ENCODE measurements around the gene TMEM220. TPM values are rescaled to one million over a fixed set of nuclear protein-coding genes. Genes with fewer than 3 reads are reported as not detected.

Gene TMEM220
- total RNA-seq, 1 donor from 2014 or later: 0.07 TPM

DNA sequence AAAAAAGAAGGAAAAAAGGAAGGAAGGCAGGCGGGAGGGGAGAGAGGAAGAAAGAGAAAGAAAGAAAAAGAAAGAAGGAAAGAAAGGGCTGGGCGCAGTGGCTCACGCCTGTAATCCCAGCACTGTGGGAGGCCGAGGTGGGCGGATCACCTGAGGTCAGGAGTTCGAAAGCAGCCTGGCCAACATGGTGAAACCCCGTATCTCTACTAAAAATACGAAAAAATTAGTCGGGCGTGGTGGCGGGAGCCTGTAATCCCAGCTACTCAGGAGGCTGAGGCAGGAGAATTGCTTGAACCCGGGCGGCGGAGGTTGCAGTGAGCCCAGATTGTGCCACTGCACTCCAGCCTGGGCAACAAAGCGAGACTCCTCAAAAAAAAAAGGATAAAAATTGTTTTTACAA lies 424 bp upstream of the TMEM220 start:
- intact Hi-C loops (cut with micrococcal nuclease): loop anchor here (1.0 kb wide), 1 partner anchor 33 kb away; the partner anchor contains the start of genes ADPRM and SCO1

DNA sequence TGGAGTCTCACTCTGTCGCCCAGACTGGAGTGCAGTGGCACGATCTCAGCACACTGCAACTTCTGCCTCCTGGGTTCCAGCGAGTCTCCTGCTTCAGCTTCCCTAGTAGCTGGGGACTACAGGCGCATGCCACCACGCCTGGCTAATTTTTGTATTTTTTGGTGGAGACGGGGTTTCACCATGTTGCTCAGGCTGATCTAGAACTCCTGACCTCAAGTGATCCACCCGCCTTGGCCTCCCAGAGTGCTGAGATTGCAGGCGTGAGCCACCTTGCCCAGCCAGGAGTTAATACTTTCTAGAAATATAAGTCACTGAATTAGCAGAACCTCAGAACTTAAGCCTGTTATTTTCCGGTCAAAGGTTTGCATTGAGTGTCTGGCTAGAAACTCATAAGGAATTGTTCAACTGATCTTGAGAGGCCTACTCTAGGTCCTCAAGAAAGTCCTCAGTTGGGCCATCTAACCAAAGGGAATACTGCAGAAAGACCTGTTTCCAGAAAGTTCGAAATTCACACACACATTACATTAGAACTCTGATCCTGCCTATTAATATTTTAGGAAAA lies 1.4 kb downstream of the TMEM220 start:
- intact Hi-C loops (cut with micrococcal nuclease): no loop called here

DNA sequence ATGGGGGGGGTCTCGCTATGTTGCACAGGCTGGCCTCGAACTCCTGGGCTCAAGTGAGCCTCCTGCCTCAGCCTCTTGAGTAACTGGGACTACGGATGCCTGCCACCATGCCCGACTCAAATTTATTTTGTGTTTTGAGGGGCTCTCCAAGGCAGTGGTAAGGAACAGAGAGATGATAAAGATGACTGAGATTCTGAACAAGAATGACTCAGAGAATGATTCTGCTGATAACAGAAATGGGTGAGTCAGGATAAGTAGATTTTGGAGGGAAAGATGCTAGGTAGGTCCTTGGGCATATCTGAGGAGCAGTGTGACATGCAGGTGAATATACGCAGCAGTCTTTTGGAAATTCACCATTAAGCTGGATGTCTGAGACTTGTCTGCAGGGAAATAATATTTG lies 2.6 kb downstream of the TMEM220 start:
- intact Hi-C loops (cut with micrococcal nuclease): no loop called here

DNA sequence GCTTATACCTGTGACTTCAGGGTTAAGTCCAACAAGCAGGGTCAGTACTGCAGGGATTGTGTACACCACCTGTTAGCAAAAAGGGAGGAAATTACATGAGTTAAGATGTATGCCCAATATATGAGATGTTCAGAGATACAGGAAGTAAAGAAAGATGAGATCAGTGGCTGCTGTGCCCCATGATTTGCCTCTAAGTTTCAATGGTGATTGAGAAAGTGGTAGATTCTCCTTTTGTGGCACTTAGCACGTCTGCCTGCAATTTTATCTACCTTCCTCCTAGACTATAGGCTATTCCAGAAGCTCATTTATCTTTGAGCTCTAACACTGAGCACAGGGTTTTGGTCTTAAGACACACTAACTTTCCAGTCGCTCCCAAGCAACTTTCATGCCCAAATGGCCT lies 3.6 kb downstream of the TMEM220 start:
- intact Hi-C loops (cut with micrococcal nuclease): no loop called here

DNA sequence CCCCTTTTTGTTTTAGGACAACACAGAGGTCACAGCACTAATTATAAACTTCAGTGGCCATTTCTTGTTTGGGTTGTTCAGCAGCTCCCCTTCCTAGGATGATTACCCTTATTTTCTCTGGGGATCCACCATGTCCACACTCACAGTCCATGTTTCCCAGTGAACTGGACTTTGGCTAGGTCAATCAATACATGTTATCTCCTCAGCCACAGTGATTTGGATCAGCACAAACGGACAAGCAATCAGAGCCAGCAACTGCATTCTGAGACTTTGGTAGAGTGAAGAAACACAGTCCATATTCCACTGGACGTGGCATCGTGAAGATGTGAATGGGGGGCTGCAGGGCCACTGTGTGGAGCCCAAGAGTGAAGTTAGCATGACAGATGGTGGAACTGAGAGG lies 4.6 kb downstream of the TMEM220 start:
- intact Hi-C loops (cut with micrococcal nuclease): no loop called here

DNA sequence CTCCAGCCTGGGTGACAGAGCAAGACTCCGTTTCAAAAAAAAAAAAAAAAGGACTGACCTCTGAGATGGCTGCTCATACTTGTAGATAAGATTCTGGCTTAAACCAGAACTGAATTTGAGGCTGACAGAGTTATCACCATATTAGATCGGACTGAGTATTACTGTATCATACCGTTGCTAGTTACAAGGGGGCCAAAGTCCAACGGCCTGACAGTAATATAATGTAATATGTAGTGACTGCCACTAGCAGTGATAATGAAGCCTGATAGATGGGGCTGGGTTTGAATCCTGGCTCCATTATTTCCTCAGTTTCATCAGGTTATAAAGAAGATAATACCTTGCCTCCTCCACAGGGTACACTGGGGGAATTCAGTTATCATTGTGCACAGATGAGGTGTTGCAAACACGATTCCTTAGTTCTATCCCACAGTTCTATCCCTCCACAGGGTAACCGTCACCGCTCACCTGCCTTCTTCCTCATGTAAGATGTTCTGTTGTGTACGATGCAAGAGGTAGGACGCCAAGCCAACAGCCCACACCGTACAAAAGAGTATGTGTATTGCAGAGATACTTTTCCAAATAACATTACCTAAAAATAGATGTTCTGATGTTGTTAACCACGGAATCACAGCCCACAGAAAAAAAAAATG lies 5.2 kb downstream of the TMEM220 start:
- intact Hi-C loops (cut with micrococcal nuclease): no loop called here

DNA sequence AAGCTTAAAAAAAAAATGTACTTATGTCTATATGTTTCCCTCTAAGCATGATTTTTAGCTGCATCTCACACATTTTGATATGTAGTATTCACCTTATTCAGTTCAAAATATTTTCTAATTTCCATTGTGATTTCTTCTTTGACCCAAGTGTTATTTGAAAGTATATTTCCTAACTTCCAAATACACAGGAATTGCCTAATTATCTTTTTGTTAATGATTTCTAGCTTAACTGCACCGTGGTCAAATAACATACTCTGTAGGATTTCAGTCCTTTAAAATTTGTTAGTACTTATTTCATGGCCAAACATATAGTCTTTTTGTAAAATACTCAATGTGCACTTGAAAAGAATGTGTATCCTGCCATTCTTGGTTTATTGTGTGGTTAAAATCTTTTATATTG lies 11.3 kb downstream of the TMEM220 start:
- intact Hi-C loops (cut with micrococcal nuclease): no loop called here

DNA sequence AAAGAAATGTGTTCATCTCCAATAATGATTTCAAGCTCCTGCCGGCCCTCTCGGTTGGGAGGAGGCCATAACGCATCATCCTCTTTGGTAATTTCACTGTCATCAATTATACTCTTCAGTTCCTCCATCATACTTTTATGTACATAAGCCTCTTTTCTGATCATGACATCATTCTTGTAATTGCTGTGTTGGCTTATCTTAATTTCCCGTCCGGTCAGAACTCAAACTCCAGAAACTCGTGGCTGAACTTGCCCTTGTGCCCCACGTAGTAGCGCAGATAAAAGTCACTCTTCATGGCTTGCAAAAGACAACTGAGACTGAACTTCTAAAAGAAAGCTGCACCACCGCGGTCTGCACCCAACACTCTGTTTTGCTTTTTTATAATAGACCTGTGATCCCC lies 13.6 kb downstream of the TMEM220 start:
- intact Hi-C loops (cut with micrococcal nuclease): no loop called here

DNA sequence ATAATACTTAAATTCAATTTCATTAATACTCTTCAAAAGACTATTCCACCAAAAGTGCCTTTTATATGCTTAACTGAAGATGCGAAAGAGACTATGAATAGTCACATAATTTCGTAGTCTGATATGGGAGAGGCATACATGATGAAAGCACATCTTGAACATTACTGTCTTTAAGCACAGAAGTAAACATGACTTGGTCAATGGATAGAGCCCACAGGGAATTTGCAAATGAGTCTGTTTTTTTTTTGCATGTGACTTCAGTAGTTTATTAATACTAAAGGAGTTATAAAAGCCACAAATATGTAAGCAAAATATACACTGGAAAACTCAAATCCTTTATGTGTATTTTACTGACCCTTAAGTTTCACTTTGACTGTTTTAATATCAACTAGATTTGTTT lies 16.5 kb downstream of the TMEM220 start:
- intact Hi-C loops (cut with micrococcal nuclease): no loop called here

DNA sequence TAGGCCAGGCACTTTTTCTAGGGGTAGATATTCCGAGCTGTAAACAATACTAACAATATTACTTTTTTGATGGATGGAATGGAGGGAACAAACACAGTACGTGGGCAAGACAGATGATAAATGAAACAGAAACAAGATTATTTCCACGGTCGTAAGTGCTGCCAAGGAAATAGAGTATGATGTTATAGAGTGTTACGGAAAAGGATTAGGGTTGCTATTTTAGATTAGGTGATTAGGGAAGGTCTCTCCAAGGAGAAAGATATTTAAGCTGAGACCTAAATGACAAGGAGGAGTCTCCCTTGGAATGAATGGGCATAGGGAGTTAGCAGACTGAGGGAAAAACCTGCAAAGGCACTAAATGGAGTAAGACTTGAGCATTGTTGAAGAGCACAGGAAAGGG lies 24.1 kb downstream of the TMEM220 start:
- intact Hi-C loops (cut with micrococcal nuclease): no loop called here

DNA sequence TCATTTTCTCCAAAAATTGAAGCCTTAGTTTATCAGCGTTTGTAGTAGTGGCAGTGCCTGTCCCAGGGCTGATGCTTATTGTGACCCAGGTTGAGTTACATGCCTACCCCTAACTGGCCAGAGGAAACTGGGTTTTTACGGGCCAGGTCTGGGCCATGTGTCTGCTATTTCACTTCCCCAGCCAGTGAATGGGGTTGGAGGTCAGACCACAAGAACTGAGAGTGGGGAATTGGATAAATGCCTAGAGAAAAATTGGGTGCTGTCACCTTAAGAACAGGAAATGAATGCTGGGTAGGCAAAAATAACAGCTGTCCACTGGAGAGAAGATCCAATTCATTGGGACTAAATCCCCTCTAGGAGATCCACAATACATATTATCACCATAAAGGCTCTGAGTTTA lies 27.2 kb downstream of the TMEM220 start:
- intact Hi-C loops (cut with micrococcal nuclease): no loop called here

DNA sequence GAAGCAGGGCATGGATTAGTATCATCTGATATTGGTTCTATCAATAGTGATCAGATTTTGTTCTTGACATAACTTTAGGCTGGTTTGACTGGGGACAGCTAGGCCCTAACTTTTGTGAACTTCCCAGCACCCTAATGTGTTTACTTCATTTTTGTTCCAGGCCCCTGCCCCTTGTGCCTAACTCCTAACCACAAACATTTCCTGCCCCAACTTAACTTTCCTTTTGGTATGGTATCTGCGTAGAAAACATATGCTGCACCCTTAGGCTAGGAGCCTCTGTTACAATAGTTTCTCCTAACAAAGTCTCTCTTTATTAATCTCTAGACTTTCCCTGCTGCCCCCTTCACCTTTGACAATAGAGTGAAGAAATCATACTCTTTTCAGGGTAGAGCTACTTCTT lies 30.0 kb downstream of the TMEM220 start:
- intact Hi-C loops (cut with micrococcal nuclease): loop anchor here (5.0 kb wide), 2 partner anchors 53 to 1123 kb away; partner anchors contain the start of genes CFAP52 and STX8

DNA sequence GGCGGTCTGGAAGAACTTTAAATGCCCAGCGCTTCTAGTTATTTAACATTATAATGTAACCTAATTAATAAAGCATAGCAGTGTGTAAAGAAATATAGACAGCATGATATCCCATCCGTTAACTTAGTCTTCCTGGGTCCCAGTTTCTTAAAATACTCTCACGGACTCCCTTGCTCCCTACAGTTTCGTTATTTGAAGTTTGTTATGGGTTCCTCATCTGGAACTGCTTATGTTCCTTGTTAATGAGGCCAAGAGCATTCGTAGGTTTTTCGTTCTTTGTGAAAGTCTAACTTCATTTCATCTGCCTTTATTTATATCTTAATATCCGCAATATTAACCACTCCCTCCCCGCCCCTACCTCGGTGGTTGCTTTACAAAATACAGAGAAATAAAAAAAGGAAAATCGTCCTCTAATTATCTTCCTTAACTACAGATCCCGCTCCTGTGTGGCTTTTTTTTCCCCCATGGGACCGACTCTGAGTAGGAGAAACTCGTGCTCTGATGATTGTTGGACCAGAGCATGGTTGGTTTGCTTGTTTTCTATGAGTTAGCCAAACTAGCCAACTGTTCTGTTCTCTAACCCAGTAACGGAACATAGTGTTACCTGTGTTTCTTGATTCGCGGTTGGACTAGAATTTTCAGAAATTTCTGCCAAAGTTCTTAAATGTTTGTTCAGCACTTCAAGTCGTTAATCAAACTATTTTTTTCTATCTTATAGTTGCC lies 31.6 kb downstream of the TMEM220 start:
- intact Hi-C loops (cut with micrococcal nuclease): loop anchor here (5.0 kb wide), 2 partner anchors 51 to 1121 kb away; partner anchors contain the start of genes CFAP52 and STX8

DNA sequence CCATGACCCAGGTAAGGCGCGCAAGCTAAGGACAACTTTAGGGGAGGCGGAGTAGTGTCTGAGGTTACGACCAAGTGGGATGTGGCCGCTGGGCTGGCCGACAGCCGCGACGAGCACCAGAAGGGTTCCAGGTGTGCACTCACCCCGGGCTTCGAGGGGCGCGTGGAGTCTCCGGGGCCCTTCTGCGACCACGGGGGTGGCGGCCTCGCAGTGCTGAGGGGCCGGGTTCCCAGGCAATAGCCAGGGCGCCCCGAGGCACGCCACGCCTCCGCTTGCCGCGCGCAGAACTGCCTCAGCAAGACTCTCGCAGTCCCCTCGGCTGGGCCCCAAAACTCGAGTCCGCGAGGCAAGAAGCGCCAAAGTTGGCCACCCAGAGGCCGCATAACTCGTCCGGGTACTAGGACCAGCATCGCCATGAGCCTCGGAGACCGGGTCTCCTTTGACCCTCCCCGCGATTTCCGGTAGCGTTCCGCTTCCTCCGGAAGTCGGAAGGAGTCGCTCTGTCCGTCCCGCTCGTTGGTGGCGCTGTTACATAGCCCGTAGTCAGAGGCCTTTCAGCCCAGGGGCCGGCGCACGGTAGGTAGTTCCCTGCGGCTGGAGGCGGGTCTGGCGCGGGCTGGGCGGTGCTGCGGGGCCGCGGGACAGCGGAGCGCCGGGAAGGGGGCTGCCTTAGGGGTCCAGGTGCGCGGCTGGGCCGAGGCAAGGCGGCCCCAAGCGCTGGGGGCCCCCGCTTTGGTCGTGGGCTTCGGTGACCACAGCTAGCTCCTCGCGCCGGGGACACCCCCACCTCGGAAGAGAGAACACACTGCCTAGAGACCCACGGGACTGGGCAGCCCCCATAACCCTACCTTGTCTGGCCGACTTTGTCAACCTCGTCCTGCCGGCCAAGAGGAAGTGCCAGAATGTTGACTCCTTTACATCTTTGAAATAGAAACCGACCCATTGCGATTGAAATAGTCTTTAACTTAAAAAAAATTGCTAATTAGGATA lies 32.4 kb downstream of the TMEM220 start, which contains the start of the genes ADPRM and SCO1:
TSS of gene ADPRM (plus strand) at position 503 of the 990 bp plus-strand sequence. CDS start 7,333 bp downstream, outside the sequence.
TSS of gene SCO1 (minus strand) at position 442 of the 990 bp plus-strand sequence. CDS start at position 416, 26 bp downstream.
- intact Hi-C loops (cut with micrococcal nuclease): loop anchor here (1.0 to 5.0 kb wide), 5 partner anchors 33 to 1299 kb away; partner anchors contain the start of genes CFAP52, STX8, TMEM220 and ZNF18

DNA sequence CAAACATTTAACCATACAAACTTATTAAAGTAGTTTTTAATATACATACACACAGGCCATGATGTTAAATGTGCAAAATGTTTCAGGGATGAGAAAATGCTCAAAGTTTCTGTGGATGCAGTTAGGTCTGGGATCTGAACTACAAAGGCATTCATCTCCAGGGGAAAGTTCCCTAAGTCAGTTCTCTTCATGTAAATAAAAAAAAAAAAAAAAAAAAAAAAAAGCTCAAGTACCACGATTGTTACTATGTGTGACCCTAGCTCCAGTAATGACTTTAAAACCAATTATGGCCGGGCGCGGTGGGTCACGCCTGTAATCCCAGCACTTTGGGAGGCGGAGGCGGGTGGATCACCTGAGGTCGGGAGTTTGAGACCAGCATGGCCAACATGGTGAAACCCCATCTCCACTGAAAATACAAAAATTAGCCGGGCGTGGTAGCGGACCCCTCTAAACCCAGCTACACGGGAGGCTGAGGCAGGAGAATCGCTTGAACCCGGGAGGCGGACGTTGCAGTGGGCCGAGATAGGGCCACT lies 33.9 kb downstream of the TMEM220 start:
- intact Hi-C loops (cut with micrococcal nuclease): loop anchor here (1.0 to 5.0 kb wide), 4 partner anchors 11 to 1301 kb away; partner anchors contain the start of genes CFAP52, STX8 and ZNF18

DNA sequence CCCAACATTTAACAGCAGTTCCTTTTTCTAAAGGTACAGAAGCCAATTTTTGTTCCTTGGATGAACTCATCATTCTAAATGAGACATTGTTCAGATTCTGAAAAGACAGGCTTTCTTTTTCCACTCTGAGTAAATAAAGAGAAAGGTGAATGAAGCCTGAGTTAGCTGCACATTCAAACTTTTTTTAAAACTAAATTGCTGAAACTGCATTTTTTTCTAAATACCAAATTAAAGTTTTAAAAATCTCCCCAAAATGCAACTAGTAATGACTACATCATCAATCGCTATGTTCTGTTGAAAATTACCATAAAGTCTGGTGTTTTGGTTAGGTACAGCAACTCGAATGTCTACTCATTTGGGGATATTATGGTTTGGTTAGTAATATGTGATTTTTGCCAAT lies 42.3 kb downstream of the TMEM220 start:
- intact Hi-C loops (cut with micrococcal nuclease): no loop called here

DNA sequence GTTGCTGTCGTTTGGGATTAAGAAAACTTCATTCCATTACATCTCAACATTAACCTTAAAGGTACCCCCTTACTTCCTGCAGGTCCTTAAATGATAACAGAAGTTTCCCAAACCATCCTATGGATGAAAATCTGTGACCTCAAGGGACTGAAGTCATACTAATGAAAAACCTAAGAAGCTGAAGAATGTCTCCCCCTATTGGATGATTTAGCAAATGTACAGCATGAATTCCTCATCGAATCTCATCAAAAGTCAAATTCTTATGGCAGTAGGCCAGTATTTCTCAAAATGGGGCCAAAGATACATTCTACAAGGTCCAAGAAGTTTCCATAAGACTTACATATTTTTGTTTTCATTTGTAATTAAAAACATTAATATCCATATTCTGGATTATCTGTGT lies 46.0 kb downstream of the TMEM220 start:
- intact Hi-C loops (cut with micrococcal nuclease): loop anchor here (1.0 kb wide), 1 partner anchor 38 kb away; no protein-coding TSS in a partner anchor

DNA sequence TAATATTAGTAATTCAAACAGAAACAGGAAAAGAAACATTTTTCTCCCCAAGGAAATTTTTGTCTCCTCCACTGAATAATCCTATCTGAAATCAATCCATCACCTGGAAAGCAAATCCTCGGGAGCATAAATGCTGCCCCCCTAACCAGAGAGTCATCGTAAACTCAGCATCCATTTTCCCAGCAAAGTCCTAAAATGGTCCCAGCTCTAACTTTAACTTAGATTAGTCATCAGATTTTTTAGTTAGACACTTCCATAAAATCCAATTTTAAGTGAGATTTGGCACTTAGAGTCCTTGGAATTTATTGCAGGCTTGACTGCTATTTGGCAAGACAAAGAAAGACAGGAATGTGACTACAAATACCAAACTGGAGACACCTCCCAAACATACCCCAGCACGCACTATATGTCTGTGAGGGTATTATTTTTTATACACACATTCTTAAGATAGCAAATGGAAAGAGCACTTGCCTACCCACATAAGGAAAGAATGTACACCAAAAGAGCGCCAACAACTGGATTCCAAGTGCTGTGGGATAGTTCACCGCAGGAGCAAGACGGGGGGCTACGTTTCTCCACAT lies 47.9 kb downstream of the TMEM220 start:
- intact Hi-C loops (cut with micrococcal nuclease): no loop called here

DNA sequence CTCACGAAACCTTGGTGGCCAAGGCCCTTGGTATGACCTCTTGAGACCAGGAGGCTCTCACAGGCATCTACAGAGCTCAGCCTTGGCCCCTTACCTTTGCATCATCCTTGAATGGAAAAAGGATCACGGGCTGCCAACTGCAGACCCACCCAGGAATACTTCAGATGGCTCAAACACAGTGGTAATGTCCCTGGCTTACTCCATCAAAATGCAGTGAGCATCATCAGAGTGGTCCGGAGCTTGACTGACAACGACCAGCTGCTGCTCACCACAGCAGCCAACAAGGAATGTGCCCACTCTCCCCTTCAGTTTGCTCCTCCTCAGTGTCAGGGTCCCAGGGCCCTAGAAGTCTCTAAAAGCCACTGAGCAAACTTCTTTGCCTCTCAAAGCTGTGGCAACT lies 55.1 kb downstream of the TMEM220 start:
- intact Hi-C loops (cut with micrococcal nuclease): no loop called here

DNA sequence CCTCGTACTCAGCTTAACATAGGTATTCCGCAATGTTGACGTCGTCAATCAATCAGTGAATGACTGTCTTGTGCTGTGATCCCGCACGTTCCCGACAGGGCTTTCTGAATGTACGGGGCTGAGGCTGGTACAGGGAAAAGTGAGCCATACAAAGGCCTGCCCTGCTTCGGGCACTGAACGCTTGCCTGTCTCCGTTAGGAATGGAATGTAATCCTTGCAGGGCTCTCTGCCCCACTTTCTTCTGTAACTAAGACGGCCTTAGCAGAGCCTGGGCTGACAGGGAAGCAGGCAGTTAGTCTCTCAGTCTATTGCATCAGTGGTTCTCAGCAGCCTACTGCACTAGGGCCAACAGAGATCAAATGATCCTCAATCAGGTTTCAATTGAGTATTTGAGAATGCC lies 56.5 kb downstream of the TMEM220 start:
- intact Hi-C loops (cut with micrococcal nuclease): no loop called here
